ENCODE results near the gene MCRIP1.

MCRIP1 gene

DNA sequence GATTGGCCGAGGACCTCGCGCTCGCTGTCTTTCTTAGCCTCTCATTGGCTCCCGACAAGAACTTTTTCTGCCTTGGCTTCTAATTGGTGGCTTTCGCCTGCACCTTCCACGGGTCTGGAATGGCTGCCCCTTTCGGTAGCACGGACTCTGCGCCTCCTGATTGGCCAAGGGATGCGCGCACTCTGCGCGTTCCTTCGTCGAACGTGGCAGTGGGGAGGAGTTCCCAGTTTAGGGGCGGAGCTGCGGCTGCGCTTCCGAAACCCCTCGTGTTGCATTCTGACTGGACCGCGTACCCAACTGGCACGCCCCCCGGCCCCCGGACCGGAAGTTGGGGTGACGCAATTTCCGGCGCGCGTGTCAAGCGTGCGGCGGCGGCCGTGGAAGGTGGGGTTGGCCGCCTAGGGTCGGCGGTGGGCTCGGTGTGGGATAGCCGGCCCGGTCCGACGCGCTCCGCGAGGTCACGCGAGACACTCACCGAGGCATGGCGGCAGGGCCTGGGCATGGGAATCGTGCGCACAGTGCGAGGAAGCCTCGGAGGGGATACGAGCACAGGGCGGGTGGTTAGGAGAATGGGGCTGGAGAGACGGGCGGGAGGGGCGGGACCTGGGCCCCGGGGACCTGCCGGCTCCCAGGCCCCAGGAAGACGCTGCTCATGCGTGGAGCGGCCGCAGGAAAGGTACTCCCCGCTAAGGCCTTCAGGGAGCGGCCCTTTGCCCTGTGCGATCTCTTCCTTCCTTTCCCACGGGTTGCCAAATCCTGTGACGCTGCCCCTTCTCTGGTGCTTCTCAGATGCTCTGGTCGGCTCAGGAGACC lies 27.9 kb upstream of the MCRIP1 start:
- DNase-seq = peak; percentile 99

DNA sequence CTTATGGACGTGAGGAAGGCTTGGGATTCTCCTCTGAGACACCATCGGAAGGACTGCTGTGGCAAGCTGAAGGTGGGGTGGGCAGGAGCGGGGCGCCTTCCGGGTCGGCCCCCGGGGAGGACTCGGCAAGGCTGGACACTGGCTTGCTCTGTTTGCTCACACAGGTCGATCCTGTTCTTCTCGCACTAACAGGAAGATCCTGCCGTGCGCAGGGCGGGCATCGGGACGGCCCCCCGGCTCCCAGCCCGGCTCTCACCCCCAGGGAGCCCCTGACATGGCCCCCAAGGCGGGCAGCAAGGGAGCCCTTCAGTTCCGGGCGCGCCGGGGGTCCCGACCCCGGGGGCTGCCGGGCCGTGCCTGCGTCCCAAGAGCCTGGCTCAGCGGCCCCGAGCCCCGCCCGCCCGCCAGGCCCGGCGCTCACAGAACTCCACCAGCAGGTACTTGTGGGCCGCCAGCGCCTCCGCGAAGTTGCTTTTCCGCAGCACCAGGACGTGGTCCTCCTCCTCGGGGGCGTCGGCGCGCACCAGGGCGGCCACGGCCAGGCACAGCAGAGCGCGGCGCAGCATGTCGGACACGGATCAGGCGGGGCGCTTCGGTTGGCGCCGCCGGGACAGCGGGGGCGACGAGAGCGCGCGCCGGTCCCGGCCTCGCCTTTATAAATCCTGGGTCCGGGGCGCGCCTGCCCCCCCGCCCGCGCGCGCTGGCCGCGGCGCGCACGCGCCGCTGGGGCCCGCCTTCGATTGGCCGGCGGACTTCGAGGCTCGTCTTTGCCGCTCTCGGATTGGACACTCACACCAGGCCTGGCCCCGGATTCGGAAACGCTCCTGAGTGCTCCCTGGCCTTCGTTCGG lies 27.0 kb upstream of the MCRIP1 start, which contains the start of gene P4HB:
Gene P4HB (minus strand): TSS at position 630 of the 850 bp plus-strand sequence. CDS start 64 bp downstream, at position 566.
- DNase-seq = no peak

DNA sequence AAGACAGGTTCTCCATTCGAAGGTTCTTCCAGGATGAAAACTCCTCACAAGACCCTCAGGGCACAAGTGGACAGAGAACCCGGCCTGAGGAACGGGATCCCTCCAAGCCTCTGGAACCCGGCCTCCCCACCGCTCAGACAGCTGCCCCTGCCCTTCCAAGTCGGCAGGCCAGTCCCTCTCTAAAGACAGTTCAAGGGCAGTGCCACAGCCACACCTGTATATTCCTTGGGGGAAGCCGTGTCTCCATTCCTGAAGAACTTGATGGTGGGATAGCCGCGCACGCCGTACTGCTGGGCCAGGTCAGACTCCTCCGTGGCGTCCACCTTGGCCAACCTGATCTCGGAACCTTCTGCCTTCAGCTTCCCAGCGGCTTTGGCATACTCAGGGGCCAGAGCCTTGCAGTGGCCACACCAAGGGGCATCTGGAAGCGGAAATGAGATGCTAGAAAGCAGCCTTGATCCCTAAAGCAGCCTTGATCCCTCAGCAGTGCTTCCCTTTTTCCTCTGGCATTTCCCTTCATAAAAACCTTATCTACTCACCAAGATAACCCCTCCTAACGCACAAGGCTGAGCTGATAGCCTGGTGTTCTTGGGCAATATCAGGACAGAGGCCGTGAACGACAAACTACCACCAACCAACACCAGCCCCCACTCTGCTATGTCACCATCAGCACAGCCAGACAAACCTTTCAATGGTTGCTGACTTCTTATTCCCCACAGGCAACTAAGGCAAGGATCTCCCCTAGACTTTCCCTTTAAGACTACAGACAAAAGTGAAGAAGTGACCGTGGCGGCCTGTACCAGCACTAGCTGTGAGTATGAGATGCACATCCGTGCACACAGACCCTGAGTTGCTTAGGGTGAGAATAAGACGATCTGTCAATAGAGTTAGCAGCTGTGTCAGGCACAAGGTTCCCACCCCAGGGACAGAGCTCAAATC lies 26.1 kb upstream of the MCRIP1 start:
- no peak for DNase-seq

DNA sequence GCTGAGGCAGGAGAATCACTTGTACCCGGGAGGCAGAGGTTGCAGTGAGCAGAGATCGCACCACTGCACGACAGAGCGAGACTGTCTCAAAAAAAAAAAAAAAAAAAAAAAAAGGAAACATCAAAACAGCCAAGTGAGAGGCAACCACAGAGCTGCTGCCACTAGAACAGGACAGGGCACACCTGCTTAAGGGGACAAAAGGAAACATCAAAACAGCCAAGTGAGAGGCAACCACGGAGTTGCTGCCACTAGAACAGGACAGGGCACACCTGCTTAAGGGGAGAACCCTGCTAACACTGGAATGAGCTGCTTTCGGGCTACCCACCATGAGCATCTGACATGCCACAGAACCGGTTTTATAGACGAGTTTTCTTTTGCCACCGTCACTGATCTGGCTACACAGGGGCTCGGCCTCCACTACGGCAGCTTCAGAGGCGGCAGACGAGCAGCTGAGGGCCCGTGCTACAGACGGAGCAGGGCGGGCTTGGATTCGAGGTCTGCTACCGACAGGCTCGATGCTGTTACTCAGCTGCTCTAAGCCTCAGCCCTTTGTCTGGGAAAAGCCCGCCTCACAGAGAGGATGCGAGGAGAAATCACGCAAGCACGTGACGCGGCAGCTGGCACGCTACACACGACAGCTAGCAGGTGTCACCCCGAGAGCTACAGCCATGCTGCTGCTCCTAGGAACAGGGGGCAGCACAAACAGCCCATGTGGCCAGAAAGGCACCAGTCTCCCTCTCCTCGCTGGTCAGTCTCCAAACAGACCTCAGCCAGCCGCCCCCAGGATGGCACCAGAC lies 25.3 kb upstream of the MCRIP1 start:
- no peak for DNase-seq

DNA sequence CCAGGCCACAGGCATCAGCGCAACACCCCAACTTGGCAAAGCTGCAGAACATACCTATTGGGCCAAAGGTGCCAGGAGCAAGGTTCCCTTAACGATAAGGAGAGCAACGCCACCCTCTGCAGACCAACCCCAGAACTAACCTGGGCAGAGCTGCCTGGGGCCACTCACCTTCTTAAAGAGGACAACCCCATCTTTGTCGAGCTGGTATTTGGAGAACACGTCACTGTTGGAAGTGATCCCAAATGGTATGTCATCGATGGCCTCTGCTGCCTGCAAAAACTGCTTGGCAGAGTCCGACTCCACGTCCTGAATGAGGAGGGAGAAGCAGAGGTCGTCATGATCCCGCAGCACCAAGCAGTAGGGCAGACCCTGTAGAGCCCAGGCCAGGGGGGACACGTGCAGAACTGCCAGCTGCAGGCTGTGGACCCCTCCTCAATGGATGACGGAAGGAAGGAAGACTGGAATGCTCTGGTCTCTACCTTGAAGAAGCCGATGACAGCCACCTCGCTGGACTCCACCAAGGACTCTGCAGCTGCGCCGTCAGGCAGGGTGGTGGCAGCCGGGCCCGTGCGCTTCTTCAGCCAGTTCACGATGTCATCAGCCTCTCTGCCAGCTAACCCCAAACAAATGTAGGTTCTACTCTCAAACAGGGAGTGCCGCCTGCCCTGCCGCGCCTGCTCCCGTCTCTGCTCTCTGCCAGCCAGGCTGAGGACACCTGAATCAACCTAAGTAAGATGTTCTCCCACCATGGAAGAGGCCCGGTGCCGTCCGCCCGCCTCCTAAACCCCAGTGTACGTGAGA lies 22.1 kb upstream of the MCRIP1 start:
- no peak for DNase-seq

DNA sequence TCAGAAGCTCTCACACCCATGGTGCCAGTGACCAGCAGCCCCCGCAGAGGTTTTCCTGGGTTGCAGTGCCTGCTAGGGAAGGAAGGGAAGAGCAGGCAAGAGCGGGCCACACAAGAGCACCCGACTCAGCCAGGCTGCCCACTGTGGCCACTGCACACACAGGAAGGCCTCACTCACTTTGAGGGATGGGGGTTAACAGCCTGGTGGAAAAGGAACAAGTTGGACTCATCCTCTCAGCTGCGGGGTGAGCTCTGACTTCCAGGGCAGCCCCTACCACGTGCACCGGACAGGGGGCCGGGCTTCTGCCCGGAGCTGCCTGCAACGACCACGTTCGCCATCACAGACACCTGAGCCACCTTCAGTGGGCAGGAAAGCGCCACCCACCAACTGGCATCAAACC lies 19.1 kb upstream of the MCRIP1 start:
- no peak for DNase-seq

DNA sequence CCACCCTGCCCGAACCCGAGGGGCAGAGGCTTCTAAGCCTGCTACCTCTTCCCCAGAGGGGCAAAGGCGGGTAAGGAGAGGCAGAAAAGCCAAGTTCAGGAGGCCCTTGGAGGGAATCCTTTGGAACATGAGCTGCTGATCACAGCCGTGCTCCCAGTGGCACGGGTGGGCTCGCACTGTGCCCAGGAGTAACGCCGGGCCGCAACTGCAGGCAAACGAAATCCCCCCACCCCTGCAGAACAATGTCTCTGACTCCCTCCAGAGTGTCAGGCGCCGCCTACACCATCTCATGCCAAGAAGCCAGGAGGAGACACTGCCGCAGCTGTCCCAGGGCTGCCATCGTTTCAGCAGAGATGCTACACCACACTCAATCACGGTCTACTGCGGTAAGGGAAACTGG lies 18.3 kb upstream of the MCRIP1 start:
- DNase-seq = no peak

DNA sequence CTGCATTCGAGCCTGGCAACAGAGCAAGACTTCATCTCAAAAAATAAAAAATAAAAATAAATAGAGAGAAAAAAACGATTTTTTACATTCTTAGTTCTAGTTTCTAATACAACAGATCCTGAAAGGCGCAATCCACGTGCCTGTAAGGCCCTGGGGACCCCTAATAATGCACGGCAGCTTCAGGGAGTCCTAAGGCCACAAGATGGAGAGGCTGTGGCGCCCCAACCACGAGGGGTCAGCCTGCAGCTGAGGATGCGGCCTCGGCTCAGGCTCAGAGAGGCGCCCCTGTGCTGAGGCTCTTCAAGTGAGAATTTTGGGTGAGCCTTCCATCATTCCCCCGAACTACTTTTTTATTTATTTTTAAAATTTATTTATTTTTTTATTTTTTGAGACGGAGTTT lies 16.4 kb upstream of the MCRIP1 start:
- no peak for DNase-seq

DNA sequence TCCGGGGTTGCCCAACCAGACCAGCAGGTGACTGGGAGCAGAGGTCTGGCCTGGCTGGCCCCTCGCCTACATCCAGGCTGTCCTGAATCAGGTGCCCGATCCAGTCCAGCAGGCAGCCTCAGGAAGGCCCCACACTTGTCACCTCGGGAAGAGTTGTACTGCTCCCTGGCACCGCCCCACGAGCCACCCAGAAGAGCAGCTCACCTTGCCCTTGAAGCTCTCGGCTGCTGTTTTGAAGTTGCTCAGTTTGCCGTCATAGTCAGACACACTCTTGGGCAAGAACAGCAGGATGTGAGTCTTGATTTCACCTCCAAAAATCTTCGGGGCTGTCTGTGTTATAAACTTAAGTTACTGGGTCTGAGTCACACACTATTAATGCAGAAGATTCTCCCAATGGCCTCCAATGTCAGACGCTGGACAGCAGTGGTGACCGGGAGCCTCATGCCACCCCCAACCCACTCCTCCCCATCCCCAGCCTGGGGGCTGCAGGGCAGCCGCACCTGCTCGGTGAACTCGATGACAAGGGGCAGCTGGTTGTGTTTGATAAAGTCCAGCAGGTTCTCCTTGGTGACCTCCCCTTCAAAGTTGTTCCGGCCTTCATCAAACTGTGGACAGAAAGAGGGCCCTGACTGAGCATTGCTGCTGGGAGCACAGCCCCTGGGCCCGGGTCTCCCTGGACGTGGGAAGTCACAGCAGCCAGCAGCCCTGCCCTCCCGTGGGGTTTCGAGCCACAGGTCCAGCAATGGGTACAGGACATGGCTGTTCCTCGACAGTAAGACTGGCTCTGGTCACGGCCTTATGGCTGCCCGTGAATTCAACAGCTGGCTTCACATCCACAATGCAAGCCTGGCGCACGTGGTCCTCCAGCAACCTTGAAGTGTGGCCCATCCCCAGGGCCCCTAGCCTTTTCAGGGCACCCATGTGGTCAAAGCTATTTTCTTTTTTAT lies 13.9 kb upstream of the MCRIP1 start:
- no peak for DNase-seq

DNA sequence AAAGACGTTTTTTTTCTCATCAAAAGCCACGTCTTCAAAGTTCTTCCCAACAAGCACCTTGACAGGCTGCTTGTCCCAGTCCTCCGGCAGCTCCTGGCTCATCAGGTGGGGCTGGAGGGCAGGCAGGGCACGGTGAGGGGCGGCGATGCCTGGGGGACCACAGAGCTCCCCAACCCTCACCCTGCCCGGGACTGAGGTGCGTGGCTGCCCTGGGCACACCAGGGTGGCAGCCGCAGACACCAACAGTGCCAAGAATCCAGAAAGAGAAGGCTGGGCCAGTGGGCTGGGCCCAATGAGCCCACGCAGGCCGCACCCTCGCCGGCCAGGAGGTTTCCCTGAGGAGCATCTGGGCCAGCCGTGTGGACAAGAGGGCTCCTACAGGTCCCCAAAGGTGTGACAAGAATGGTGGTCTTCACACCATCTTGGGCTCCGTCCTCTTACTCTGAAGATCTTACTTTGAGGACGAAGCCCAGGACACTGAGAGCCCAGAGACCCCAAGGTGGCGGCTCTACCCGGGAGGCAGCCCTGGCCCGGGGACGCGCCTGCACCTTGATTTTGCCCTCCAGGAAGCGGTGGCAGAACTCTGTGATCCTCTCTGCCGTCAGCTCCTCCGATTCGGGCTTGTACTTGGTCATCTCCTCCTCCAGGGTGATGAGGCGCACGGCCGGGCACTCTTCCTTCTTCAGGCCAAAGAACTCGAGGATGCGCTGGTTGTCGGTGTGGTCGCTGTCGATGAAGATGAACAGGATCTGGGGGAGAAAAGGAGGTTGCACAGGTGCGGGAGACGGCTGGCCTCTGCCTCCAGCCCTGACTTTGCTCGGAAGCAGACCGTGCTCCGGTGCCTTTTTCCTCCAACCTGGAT lies 13.0 kb upstream of the MCRIP1 start:
- no peak for DNase-seq

DNA sequence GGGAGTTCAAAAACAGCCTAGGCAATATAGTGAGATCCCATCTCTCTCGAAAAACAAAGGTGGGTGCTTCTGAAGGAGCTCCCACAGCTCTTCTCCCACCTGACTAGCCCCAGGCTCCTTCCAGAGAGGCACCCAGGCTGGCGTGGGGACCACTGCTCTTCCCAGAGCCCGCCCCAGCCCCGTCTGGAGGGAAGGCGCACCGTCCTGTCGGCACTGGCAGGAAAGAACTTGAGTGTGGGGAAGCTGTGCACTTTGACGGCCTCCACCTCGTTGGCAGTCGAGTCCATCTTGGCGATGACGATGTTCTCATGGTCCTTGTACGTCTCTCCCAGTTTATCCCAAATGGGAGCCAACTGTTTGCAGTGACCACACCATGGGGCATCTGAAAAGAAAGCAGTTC lies 12.3 kb upstream of the MCRIP1 start:
- no peak for DNase-seq

DNA sequence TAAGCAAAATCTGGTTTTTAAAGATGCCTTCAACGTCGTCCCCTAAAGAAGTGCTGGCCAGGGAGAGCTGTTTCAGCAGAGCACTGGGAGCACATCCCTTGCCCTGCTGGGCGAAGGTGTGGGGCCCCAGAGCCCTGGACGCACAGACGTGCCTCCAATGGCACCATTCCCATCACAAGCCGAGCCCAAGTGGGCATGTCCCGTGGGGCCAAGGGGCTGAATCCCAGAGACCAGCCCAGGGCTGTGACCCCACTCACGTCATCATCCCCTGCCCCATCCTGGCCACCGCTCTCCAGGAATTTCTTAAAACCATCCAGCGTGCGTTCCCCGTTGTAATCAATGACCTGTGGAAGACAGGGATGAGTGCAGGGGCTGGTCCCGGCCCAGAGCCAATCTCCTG lies 11.8 kb upstream of the MCRIP1 start:
- no peak for DNase-seq

DNA sequence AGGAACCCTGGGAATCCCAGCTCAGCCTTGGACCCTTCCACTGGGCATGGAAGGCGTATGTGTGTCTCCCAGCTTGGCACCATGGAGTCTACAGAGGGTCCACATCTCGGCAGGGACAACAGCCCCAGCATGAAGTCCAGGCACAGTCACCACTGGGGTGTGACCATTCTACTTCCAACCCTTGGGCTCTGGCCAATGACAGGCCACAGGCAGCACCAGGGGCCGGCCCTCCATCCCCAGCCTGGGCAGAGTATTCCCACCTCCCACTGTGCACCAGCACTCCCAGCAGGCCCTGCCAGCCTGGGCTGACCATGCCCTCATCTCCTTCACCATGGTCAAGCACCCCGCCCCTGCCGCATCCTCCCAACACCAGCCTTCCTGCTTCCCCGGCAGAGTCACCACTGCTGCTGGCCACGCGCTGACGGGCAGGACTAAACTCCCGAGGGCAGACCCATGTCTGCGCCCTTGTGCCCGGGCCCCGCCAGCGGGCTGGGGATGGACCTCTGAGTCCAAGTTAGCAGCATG lies 11.3 kb upstream of the MCRIP1 start:
- DNase-seq = no peak

DNA sequence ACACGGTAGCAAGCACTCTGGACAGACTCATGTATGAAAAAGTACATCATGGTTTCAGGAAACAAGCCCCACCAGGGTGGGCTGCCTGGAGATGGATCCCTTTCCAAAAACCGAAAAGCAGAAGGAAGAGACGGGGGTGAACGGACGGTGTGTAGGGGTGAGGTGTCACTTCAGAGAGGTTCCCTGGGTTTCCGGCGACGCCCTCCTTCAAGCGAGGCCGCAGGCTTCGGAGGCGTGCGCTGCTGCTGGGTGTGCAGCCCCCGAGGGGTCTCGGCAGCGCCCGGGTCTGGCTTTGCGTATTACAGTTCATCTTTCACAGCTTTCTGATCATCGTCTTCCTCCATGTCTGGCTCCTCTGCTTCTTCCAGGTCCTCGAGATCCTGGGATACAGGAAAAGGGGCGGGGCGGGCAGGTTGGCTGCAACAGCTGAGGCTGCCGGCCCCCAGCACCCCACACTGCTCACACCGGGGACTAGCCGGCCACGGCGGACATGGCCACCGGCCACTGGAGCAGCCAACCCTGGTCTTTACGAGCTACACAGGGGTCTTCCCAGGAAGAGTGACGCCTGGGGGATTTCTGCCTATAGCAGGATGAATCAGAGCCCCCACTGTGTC lies 10.7 kb upstream of the MCRIP1 start:
- DNase-seq = no peak

DNA sequence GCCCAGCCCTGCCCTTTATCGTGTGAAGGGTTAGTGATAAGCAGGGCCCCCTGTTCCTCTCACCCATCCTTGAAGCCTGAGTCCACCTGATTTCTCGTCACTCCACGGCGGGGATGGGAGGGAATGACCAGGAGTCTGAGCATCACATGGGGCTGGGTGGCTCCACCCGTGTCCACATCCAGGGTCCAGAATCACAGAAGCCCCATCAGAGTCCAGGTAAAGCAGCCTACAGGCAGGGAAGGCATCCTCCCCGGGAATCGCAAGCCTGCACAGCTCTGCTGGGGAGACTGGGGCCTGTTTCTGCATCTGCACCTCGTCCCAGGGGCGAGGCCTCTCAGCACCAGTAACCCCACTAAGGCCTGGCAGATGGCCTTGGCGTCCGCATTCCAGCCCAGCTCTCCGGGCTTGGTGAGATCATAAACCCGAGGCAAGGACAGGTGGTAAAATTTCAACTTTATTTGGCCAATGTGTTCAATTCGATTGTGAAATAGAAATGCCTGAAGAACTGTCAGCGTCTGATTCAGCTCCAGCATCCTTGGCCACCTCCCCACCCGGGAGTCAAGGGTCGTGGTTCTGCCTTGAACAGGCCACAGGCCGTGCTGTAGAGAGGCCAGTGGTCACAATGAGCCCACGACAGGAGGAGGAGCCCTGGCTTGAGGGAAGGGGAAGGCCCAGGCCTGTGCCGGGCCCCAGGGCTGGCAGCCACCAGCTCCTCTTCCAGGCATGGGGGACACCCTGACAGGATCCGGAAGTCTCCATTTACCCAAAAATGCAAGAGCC lies 9.8 kb upstream of the MCRIP1 start:
- DNase-seq = no peak

DNA sequence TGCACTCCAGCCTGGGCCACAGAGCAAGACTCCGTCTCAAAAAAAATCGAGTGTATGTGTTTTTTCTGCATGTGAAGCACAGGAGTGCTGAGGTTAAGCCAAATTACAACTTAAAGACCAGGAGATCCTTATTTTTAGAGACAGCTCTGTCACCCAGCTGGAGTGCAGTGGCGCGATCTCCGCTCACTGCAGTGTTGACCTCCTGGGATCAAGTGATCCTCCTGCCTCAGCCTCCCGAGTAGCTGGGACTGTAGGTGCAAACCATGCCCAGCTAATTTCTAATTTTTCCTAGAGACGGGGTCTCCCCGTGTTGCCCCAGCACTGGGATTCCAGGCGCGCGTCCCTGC lies 9.3 kb upstream of the MCRIP1 start:
- no peak for DNase-seq

DNA sequence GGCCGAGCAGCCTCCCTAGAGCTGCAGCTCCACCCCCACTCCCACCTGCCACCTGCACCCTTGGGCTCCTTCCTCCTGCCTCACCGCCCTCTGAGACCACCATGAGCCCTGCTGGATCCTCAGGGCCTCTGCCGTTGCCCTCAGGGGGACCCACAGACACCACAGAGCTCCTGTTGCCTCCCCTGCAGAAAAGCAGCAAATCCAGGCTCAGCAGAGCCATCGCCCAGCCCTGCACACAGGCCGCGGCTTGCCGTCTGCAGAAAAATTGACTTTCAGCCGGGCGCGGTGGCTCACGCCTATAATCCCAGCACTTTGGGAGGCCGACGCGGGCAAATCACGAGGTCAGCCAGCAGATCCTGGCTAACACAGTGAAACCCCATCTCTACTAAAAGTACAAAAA lies 8.8 kb upstream of the MCRIP1 start:
- no peak for DNase-seq
